Psoas muscle (tissue), 8 donors: ENCODE results near the gene CHST2. TPM values are rescaled to one million over a fixed set of nuclear protein-coding genes. Genes with fewer than 3 reads are reported as not detected.
"Not testable (repeated sequence)": the region's sequence is repeated elsewhere in the genome, so short reads cannot be mapped to it uniquely, and the experiment has no call there.

Experiments used
- ATAC-seq, 4 donors: fragments of 200-7000 bp; cut with Tn5 transposase; one replicate each; pipeline ENCODE4 v1.9.1; 2020; ENCODE audit warnings: moderate library complexity in 3 of 4, mild to moderate bottlenecking in 2 of 4
- DNase-seq, 2 donors: peaks; one replicate each; pipeline ENCODE4 v3.0.0-alpha.2; 2020
- H3K27ac ChIP-seq: fragments of 200-600 bp; one replicate; pipeline ENCODE4 v1.8.0; 2022
- H3K27me3 ChIP-seq, 3 donors: fragments of 200-600 bp in 1 of 3; one replicate each; pipeline versions ENCODE4 v1.6.1 to v1.8.0; 2013 to 2022; ENCODE audit warnings: low read length in 2 of 3, mild to moderate bottlenecking in 2 of 3, moderate library complexity in 1 of 3; ENCODE audit not compliant: insufficient read depth in 3 of 3
- H3K36me3 ChIP-seq, 2 donors: fragments of 200-600 bp in 1 of 2; one replicate each; pipeline versions ENCODE4 v1.6.1 to v1.8.0; 2013 to 2022; ENCODE audit warnings: low read depth in 1 of 2, mild to moderate bottlenecking in 1 of 2, moderate library complexity in 1 of 2; ENCODE audit not compliant: insufficient read depth in 1 of 2
- H3K4me1 ChIP-seq: fragments of 200-600 bp; one replicate; pipeline ENCODE4 v1.8.0; 2022
- H3K4me3 ChIP-seq: fragments of 200-600 bp; one replicate; pipeline ENCODE4 v1.8.0; 2022; ENCODE audit warnings: mild to moderate bottlenecking
- H3K9me3 ChIP-seq: fragments of 200-600 bp; one replicate; pipeline ENCODE4 v1.8.0; 2022
- WGBS, 3 donors: extraction: QIAGEN DNeasy Blood & Tissue Kit; methylation state at CpG; one replicate each; pipeline versions ENCODE4 v1.1.6 to v1.1.7; 2013; 5-methylcytosine and 5-hydroxymethylcytosine counted together
- intact Hi-C, 2 donors: fragments of 100-400 bp; cut with DNase I; formaldehyde crosslinking; loops; one replicate each; pipeline versions ENCODE4 v1.11.0 to v1.14.2; 2022
- polyA plus RNA-seq, 3 donors: library from polyadenylated mRNA; stranded (reverse); fragments of 200-250 nt; gene quantifications; one replicate each; pipeline ENCODE4 v1.2.3, GENCODE V29; 2013
- total RNA-seq, 4 donors: library from RNA; stranded (reverse); fragmentation: NEBNext Ultra II Directional in 2 of 4; extraction: Animal tissue kit (Norgen Biotek cat#: 25700) in 2 of 4; gene quantifications; one replicate each; pipeline versions ENCODE4 v1.2.1 to v1.2.4, GENCODE V29; 2021 to 2023
- TF ChIP-seq, protein P1 (sequence below): fragments of 200-600 bp; IDR thresholded peaks from one replicate; pipeline ENCODE4 v1.8.0; 2022; ENCODE audit warnings: antibody characterized with exemption
- donor health status: healthy with polysubstance abuse.
- donor health status: DM: no; HTN: no; CAD: no; lungs with moderate emphysema.
- donor health status: Bipolar disorder and iron deficiency.
- donor health status: healthy.
- donor health status: DM: yes; HTN: yes; CAD: no.
- donor health status: DM: no; HTN: no; CAD: no.
- donor health status: DM: no; HTN: no; CAD: no.
- donor health status: DM: yes; HTN: yes; CAD: no.

The CHST2 gene
- total and polyA plus RNA-seq, 7 donors, result 0.64 to 2.9 (median 1.8) TPM

DNA sequence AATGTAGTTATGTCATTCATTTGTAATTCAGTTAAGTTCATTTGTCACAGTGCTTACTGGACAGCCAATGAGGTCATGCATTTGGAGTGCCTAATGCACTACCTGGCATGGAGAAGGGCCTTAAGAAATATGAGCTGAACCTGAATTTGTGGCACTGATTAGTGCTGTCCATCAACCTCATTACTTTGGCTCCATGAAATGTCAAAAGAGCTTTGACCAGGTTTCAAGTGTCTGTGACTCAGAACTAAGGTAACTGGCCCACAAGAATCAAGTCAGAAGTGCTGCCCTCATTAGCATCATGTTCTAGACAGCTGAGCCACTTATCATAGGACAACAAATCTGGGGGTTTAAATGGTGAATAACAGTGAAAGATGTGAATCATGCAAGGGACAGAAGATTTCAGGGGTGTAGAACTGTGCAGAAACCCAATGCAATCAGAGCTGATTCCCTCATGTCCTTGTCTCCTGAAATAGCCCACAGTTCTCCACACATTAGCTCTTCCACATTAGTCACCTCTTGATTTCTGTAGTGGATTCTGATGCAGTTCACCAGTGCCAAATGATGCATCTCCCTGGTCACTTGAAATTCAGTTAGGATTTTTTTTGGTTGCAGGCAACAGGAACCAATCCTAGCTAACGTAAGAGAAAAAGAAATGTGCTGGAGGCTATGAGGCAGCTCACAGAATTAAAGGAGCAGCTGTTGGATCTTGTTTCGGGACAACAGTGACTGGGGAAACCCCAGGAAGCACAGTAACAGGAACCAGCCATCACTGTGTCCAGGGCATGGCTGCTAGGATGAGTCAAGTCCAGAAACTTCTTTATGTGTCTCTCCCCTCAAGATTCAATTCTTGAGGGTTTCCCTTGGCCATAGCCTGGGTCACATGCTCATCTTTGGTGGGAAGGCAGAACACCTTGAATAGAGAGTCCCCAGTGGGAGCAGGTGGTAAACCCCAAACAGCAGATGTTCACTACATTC is 38.7 kb downstream of the CHST2 start:
- H3K27ac ChIP-seq, result peak overlapping the region; percentile 70
- no peaks in the 10 kb centered on the region for H3K27me3 ChIP-seq
- no peaks in the 10 kb centered on the region for H3K36me3 ChIP-seq
- H3K9me3 ChIP-seq, result no peaks in the 10 kb centered on the region
- ATAC-seq, result peak; percentile 84 to 88 (median 88)
- peaks cover 3% of the 10 kb centered on the region for H3K4me1 ChIP-seq
- TF ChIP-seq, protein P1, sequence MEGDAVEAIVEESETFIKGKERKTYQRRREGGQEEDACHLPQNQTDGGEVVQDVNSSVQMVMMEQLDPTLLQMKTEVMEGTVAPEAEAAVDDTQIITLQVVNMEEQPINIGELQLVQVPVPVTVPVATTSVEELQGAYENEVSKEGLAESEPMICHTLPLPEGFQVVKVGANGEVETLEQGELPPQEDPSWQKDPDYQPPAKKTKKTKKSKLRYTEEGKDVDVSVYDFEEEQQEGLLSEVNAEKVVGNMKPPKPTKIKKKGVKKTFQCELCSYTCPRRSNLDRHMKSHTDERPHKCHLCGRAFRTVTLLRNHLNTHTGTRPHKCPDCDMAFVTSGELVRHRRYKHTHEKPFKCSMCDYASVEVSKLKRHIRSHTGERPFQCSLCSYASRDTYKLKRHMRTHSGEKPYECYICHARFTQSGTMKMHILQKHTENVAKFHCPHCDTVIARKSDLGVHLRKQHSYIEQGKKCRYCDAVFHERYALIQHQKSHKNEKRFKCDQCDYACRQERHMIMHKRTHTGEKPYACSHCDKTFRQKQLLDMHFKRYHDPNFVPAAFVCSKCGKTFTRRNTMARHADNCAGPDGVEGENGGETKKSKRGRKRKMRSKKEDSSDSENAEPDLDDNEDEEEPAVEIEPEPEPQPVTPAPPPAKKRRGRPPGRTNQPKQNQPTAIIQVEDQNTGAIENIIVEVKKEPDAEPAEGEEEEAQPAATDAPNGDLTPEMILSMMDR, result no peak
- no peak for DNase-seq
- intact Hi-C loops, result no loop called here
- no peak overlapping the region for H3K4me3 ChIP-seq
- WGBS, 3 donors, result 6 to 12% (median 7%) methylated on average over 2 of the region's 2 CpGs

DNA sequence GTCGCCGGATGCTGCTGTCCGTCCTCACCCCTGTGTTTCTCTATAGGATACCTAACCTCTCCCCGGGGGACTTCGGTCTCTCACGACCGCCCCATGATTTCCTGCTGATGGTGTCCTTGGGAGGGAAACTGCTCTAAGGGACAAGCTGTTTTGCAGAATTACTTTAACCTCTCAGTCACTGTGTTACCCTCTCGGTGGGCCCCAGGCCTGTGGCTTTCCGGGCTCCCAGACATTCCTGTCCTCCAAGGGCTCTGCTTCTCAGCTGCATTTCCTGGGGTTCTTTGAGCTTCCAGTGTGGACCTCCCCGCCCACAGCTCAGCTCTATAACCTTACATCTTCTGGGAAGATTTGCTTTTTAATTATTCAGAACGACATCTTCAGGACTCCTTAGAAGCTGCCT is 40.9 kb downstream of the CHST2 start:
- TF ChIP-seq, protein P1, result no peak
- Histone ChIP-seq H3K27me3 (no peaks in the 10 kb centered on the region), H3K4me1 (peaks cover 3% of the 10 kb centered on the region), H3K36me3 (no peaks in the 10 kb centered on the region), H3K9me3 (no peaks in the 10 kb centered on the region), H3K4me3 (no peak overlapping the region), H3K27ac (no peak overlapping the region)
- DNase-seq (no peak), ATAC-seq (no peak)
- intact Hi-C loops, result no loop called here
- WGBS, 3 donors, result 85 to 87% (median 85%) methylated on average over 11 of the region's 11 CpGs

DNA sequence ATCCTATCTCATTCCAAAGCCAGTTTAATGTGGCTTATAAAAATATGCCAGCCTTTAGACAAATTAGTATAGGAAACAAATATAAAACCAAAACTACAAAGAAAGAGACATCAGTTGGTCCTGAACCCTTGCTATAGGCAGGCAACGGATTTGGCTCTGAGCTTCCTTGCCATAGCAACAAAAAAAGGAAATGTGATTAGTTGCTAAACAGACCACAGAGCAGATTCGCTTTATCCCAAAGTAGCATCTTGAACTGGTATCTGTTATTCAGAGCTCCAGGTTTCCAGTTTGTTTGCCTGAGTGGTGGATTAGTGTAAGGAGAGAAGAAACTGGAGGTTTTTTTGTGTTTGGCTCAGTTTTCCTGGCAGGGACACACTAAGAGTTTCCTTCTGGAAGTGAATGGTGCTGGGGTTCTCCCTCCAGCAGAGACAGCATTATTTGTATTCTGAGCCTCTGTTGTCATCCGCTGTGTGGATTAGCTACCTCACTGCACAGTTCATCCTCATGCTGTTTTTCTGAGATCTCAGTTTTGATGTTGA is 44.1 kb downstream of the CHST2 start:
- peaks cover 3% of the 10 kb centered on the region for H3K4me1 ChIP-seq
- no peak overlapping the region for H3K27ac ChIP-seq
- DNase-seq (no peak), ATAC-seq (no peak)
- H3K9me3 ChIP-seq, result no peaks in the 10 kb centered on the region
- TF ChIP-seq, protein P1, result no peak
- no peaks in the 10 kb centered on the region for H3K36me3 ChIP-seq
- WGBS, 3 donors, result 70 to 81% (median 78%) methylated on average over 3 of the region's 3 CpGs
- intact Hi-C loops, result no loop called here
- no peak overlapping the region for H3K4me3 ChIP-seq
- no peaks in the 10 kb centered on the region for H3K27me3 ChIP-seq

DNA sequence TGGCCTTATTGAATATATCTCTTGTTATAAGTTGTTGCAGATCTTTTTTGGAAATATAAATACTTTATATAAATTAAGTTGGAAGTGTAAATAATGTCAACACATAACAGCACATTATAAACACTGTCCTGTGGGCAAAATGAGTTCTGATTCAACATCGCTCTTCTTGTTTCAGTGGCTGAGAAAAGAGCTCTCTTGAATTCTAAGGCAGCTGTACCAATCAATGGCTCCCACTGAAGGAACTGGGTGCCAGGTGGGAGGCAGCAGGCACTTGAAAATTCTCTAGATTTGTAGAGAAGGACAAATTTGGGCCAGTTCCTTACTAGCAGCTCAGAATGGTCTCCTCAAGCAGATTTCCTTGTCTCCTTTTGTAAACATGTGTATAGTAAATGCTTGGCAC is 45.6 kb downstream of the CHST2 start:
- intact Hi-C loops, result no loop called here
- no peak for ATAC-seq

DNA sequence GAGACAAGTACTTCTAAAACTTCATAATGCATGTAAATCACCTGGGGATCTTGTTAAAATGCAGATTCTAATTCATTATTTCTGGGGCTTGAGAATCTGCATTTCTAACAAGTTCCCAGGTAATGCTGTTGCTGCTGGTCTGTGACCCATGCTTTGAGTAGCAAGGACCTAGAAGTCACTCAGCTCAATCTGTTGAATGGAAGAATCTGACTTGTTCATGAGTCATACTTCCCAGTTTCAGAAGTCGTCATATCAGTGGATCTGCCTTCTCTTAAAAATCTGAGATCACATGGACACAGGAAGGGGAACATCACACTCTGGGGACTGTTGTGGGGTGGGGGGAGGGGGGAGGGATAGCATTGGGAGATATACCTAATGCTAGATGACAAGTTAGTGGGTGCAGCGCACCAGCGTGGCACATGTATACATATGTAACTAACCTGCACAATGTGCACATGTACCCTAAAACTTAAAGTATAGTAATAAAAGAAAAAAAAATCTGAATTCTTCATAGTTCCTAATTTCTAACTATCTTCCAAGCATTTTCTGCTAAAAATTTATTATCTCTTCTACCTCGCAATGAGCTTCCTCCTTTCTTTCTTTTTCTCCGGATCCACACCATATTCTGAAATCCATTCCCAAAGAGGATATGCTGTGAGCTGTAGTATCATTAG is 46.2 kb downstream of the CHST2 start:
- H3K9me3 ChIP-seq, ATAC-seq, intact Hi-C loops, H3K27me3 ChIP-seq, H3K36me3 ChIP-seq, DNase-seq, H3K4me1 ChIP-seq, H3K4me3 ChIP-seq, H3K27ac ChIP-seq: not testable (repeated sequence)
- 66 to 78% (median 73%) methylated on average over 3 to 4 of the region's 5 CpGs for WGBS, 3 donors

More for the DNA sequence above, 45.6 kb downstream of the CHST2 start:
- no peak for DNase-seq
- Histone ChIP-seq H3K27me3 (no peaks in the 10 kb centered on the region), H3K9me3 (no peaks in the 10 kb centered on the region), H3K27ac (no peak overlapping the region), H3K36me3 (no peaks in the 10 kb centered on the region), H3K4me1 (no peaks in the 10 kb centered on the region), H3K4me3 (no peak overlapping the region)
- WGBS, 3 donors, result 95 to 100% (median 99%) methylated on average over 1 of the region's 1 CpG
- TF ChIP-seq, protein P1, result no peak
